Trophoblast cell (in vitro differentiated cells and primary cell): ENCODE measurements around the gene KCNQ1.

Experiments
- DNase-seq, 2 donors: peaks; one replicate each; pipeline ENCODE4 v3.0.0-alpha.2; 2016
- H2AFZ ChIP-seq: 2 replicates; pipeline ENCODE4 v1.6.1; 2013; ENCODE audit warnings: low read length, moderate library complexity, mild to moderate bottlenecking; ENCODE audit not compliant: insufficient read depth, poor library complexity
- H2AK5ac ChIP-seq: 2 replicates; pipeline ENCODE4 v1.6.1; 2013; ENCODE audit warnings: mild to moderate bottlenecking, low read length
- H2BK120ac ChIP-seq: 2 replicates; pipeline ENCODE4 v1.6.1; 2013; ENCODE audit warnings: low read length, mild to moderate bottlenecking, moderate library complexity; ENCODE audit not compliant: insufficient read depth, poor library complexity
- H2BK12ac ChIP-seq: 2 replicates; pipeline ENCODE4 v1.6.1; 2013; ENCODE audit warnings: mild to moderate bottlenecking, low read length, moderate library complexity
- H2BK5ac ChIP-seq: 2 replicates; pipeline ENCODE4 v1.6.1; 2013; ENCODE audit warnings: low read length, low read depth, moderate library complexity, mild to moderate bottlenecking; ENCODE audit not compliant: poor library complexity
- H3K14ac ChIP-seq: 2 replicates; pipeline ENCODE4 v1.6.1; 2013; ENCODE audit warnings: mild to moderate bottlenecking, low read length
- H3K18ac ChIP-seq: 2 replicates; pipeline ENCODE4 v1.6.1; 2013; ENCODE audit warnings: mild to moderate bottlenecking, low read length
- H3K23ac ChIP-seq: 2 replicates; pipeline ENCODE4 v1.6.1; 2013; ENCODE audit warnings: low read length
- H3K27ac ChIP-seq: 2 replicates; pipeline ENCODE4 v1.5.1; 2013; ENCODE audit warnings: low read depth, mild to moderate bottlenecking, inconsistent platforms, low read length, moderate library complexity
- H3K27me3 ChIP-seq: 2 replicates; pipeline ENCODE4 v1.6.1; 2013; ENCODE audit warnings: inconsistent platforms, mild to moderate bottlenecking, low read length, moderate library complexity; ENCODE audit not compliant: insufficient read depth
- H3K36me3 ChIP-seq, 2 experiments: 1 replicate in 1 of 2; 2 replicates in 1 of 2; pipeline ENCODE4 v1.6.1; 2013; ENCODE audit warnings: low read length in 2 of 2, mild to moderate bottlenecking in 2 of 2, moderate library complexity in 1 of 2; ENCODE audit not compliant: insufficient read depth in 2 of 2, control insufficient read depth in 1 of 2
- H3K4ac ChIP-seq: 2 replicates; pipeline ENCODE4 v1.6.1; 2013; ENCODE audit warnings: low read depth, mild to moderate bottlenecking, low read length, moderate library complexity
- H3K4me1 ChIP-seq, 2 experiments: 1 replicate in 1 of 2; 2 replicates in 1 of 2; pipeline ENCODE4 v1.6.1; 2013; ENCODE audit warnings: low read length in 2 of 2, mild to moderate bottlenecking in 2 of 2, moderate library complexity in 1 of 2; ENCODE audit not compliant: insufficient read depth in 2 of 2, control insufficient read depth in 1 of 2
- H3K4me2 ChIP-seq: 2 replicates; pipeline ENCODE4 v1.6.1; 2013; ENCODE audit warnings: inconsistent platforms, mild to moderate bottlenecking, low read length, moderate library complexity
- H3K4me3 ChIP-seq: 2 replicates; pipeline ENCODE4 v1.5.1; 2013; ENCODE audit warnings: mild to moderate bottlenecking, low read depth, low read length, inconsistent platforms
- H3K79me1 ChIP-seq: one replicate; pipeline ENCODE4 v1.6.1; 2013; ENCODE audit warnings: low read length
- H3K79me2 ChIP-seq: 2 replicates; pipeline ENCODE4 v1.6.1; 2013; ENCODE audit warnings: low read length, mild to moderate bottlenecking; ENCODE audit not compliant: control insufficient read depth, insufficient read depth, poor library complexity
- H3K9ac ChIP-seq: 2 replicates; pipeline ENCODE4 v1.6.1; 2013; ENCODE audit warnings: mild to moderate bottlenecking, low read length
- H3K9me3 ChIP-seq: 2 replicates; pipeline ENCODE4 v1.6.1; 2013; ENCODE audit warnings: low read depth, mild to moderate bottlenecking, control low read depth, inconsistent platforms, low read length; ENCODE audit not compliant: insufficient read depth
- H4K12ac ChIP-seq: 2 replicates; pipeline ENCODE4 v1.6.1; 2013; ENCODE audit warnings: low read depth, mild to moderate bottlenecking, low read length, moderate library complexity
- H4K8ac ChIP-seq: 2 replicates; pipeline ENCODE4 v1.6.1; 2013; ENCODE audit warnings: low read depth, mild to moderate bottlenecking, low read length, moderate library complexity
- H4K91ac ChIP-seq: one replicate; pipeline ENCODE4 v1.6.1; 2013; ENCODE audit warnings: low read depth, mild to moderate bottlenecking, low read length, moderate library complexity
- WGBS: extraction: QIAGEN DNeasy Blood & Tissue Kit; methylation state at CpG from one replicate; pipeline ENCODE4 v1.1.7; 2013; ENCODE audit warnings: missing lambda C conversion rate; ENCODE audit not compliant: insufficient read length, insufficient coverage; ENCODE audit errors: extremely low coverage; 5-methylcytosine and 5-hydroxymethylcytosine counted together

Gene KCNQ1

GRCh38 chr11:2803186-2804091, 358.6 kb downstream of the KCNQ1 start:
- Histone ChIP-seq H3K4me3 (no peak overlapping the region), H3K27me3 (no peaks in the 10 kb centered on the region), H3K4ac (no peak overlapping the region), H4K91ac (no peak overlapping the region), H3K27ac (no peak overlapping the region), H3K4me1 (peaks cover 15 to 24% of the 10 kb centered on the region in 2 experiments), H4K8ac (no peak overlapping the region), H3K23ac (no peak overlapping the region), H2BK5ac (no peak overlapping the region), H3K9ac (no peak overlapping the region), H2BK120ac (no peak overlapping the region), H3K9me3 (peaks cover 10% of the 10 kb centered on the region), H3K79me2 (no peaks in the 10 kb centered on the region), H3K14ac (no peak overlapping the region), H2BK12ac (no peak overlapping the region), H3K36me3 (no peaks in the 10 kb centered on the region), H2AK5ac (no peak overlapping the region), H4K12ac (no peak overlapping the region), H3K18ac (no peak overlapping the region), H3K79me1 (peaks cover 5% of the 10 kb centered on the region), H3K4me2 (no peak overlapping the region), H2AFZ (no peak overlapping the region)
- DNase-seq, result no peak
- no CpG with 5 or more reads among the region's 20 CpGs for WGBS

- Histone ChIP-seq H2BK12ac (no peak overlapping the region), H3K14ac (no peak overlapping the region), H3K9ac (no peak overlapping the region), H4K8ac (no peak overlapping the region), H2BK5ac (no peak overlapping the region), H3K27ac (no peak overlapping the region), H2BK120ac (no peak overlapping the region), H3K4me2 (no peak overlapping the region), H4K91ac (no peak overlapping the region), H3K9me3 (peaks cover 6% of the 10 kb centered on the region), H4K12ac (no peak overlapping the region), H3K23ac (no peak overlapping the region), H3K4ac (no peak overlapping the region), H3K36me3 (no peaks in the 10 kb centered on the region), H3K27me3 (no peaks in the 10 kb centered on the region), H3K4me3 (no peak overlapping the region), H3K79me1 (peaks cover 5% of the 10 kb centered on the region), H2AFZ (no peak overlapping the region), H3K79me2 (no peaks in the 10 kb centered on the region), H3K4me1 (peaks cover 15 to 24% of the 10 kb centered on the region in 2 experiments), H2AK5ac (no peak overlapping the region), H3K18ac (no peak overlapping the region)
- no CpG with 5 or more reads among the region's 10 CpGs for WGBS
- DNase-seq, result no peak
Observed at GRCh38 chr11:2804189-2804588, 359.4 kb downstream of the KCNQ1 start.

- peak in 1 of 2 donors; percentile 40 for DNase-seq
- no peak overlapping the region for H3K4ac ChIP-seq
- no peak overlapping the region for H3K23ac ChIP-seq
- no CpG with 5 or more reads among the region's 19 CpGs for WGBS
- H3K4me1 ChIP-seq, result peaks cover 12 to 18% of the 10 kb centered on the region in 2 experiments
- no peak overlapping the region for H4K12ac ChIP-seq
- no peak overlapping the region for H3K9ac ChIP-seq
- no peaks in the 10 kb centered on the region for H3K9me3 ChIP-seq
- no peaks in the 10 kb centered on the region for H3K27me3 ChIP-seq
- H3K4me2 ChIP-seq, result no peak overlapping the region
- H2BK5ac ChIP-seq, result no peak overlapping the region
- no peaks in the 10 kb centered on the region for H3K79me2 ChIP-seq
- H4K8ac ChIP-seq, result peak overlapping the region; percentile 69
- peak overlapping the region; percentile 57 for H2BK120ac ChIP-seq
- peak overlapping the region; percentile 29 for H2BK12ac ChIP-seq
- H3K14ac ChIP-seq, result peak overlapping the region; percentile 53
- H2AFZ ChIP-seq, result peak overlapping the region; percentile 13
- H4K91ac ChIP-seq, result peak overlapping the region; percentile 52
- H3K36me3 ChIP-seq, result no peaks in the 10 kb centered on the region
- H3K18ac ChIP-seq, result peak overlapping the region; percentile 32
- no peak overlapping the region for H3K27ac ChIP-seq
- peaks cover 5% of the 10 kb centered on the region for H3K79me1 ChIP-seq
- H3K4me3 ChIP-seq, result no peak overlapping the region
- no peak overlapping the region for H2AK5ac ChIP-seq
Observed at GRCh38 chr11:2804701-2805387, 360.0 kb downstream of the KCNQ1 start.

- Histone ChIP-seq H4K8ac (no peak overlapping the region), H3K9ac (no peak overlapping the region), H3K27ac (no peak overlapping the region), H3K18ac (peak overlapping the region; percentile 32), H3K79me1 (peaks cover 3% of the 10 kb centered on the region), H3K4me3 (no peak overlapping the region), H2AK5ac (no peak overlapping the region), H3K4ac (no peak overlapping the region), H3K4me1 (peaks cover 9 to 13% of the 10 kb centered on the region in 2 experiments), H2AFZ (peak overlapping the region; percentile 13), H4K12ac (no peak overlapping the region), H2BK5ac (no peak overlapping the region), H3K14ac (no peak overlapping the region), H2BK12ac (peak overlapping the region; percentile 29), H4K91ac (peak overlapping the region; percentile 52), H3K4me2 (no peak overlapping the region), H3K9me3 (peaks cover under 1% of the 10 kb centered on the region), H3K23ac (no peak overlapping the region), H3K36me3 (no peaks in the 10 kb centered on the region), H2BK120ac (peak overlapping the region; percentile 57), H3K79me2 (no peaks in the 10 kb centered on the region), H3K27me3 (no peaks in the 10 kb centered on the region)
- DNase-seq, result no peak
- no CpG with 5 or more reads among the region's 20 CpGs for WGBS
Observed at GRCh38 chr11:2805388-2806056, 360.7 kb downstream of the KCNQ1 start.
